Myocyte (in vitro differentiated cells): ENCODE measurements around the gene OR4K17. TPM values are rescaled to one million over a fixed set of nuclear protein-coding genes. Genes with fewer than 3 reads are reported as not detected.
"Not testable (repeated sequence)": the region's sequence is repeated elsewhere in the genome, so short reads cannot be mapped to it uniquely, and the experiment has no call there.

Experiments
- DNase-seq: peaks from one replicate; pipeline ENCODE4 v3.0.0-alpha.2; 2012; ENCODE audit warnings: low read depth
- polyA plus RNA-seq: library from polyadenylated mRNA; unstranded; fragments of >200 nt; gene quantifications from one replicate; pipeline ENCODE4 v1.2.1, GENCODE V29; 2012; ENCODE audit warnings: missing spikeins
- total RNA-seq: library from RNA; depleted of rRNA; stranded (reverse); fragments of >200 nt; gene quantifications from 2 replicates; pipeline ENCODE4 v1.2.3, GENCODE V29; 2014

OR4K17 gene
- not detected in 2 replicates for total RNA-seq
- not detected for polyA plus RNA-seq

- DNase-seq = no peak
Observed at GRCh38 chr14:20110438-20110837, at the start of gene OR4K17. TSS of gene OR4K17 (plus strand) at chr14:20110739. CDS start at chr14:20117500, 6,761 bp downstream.

- DNase-seq = no peak
Observed at GRCh38 chr14:20092050-20092449, 18.5 kb upstream of the OR4K17 start.

GRCh38 chr14:20093442-20093841 lies 17.1 kb upstream of the OR4K17 start:
- DNase-seq = no peak

- not testable (repeated sequence) for DNase-seq
Observed at GRCh38 chr14:20098926-20099770, 11.4 kb upstream of the OR4K17 start.

- no peak for DNase-seq
Observed at GRCh38 chr14:20112321-20112720, 1.8 kb downstream of the OR4K17 start.

GRCh38 chr14:20116748-20117147 lies 6.2 kb downstream of the OR4K17 start:
- DNase-seq = no peak

- no peak for DNase-seq
Observed at GRCh38 chr14:20118795-20119194, 8.3 kb downstream of the OR4K17 start.

- DNase-seq = no peak
Observed at GRCh38 chr14:20138520-20138919, 28.0 kb downstream of the OR4K17 start, which contains the start of gene OR4N5. TSS of gene OR4N5 (plus strand) at chr14:20138820. CDS start at chr14:20143736, 4,916 bp downstream.

GRCh38 chr14:20143911-20144310 lies 33.4 kb downstream of the OR4K17 start:
- DNase-seq = no peak

GRCh38 chr14:20144820-20145219 lies 34.3 kb downstream of the OR4K17 start:
- no peak for DNase-seq

- DNase-seq = no peak
Observed at GRCh38 chr14:20164462-20164861, 53.9 kb downstream of the OR4K17 start.

- DNase-seq = no peak
Observed at GRCh38 chr14:20167091-20167490, 56.6 kb downstream of the OR4K17 start.

- peak; percentile 17 for DNase-seq
Observed at GRCh38 chr14:20169852-20170251, 59.3 kb downstream of the OR4K17 start.

Other genes with a start within 250 kb of the OR4K17 start
- not detected in 2 replicates for gene OR4K2, start 235.6 kb upstream of the OR4K17 start, total RNA-seq
- not detected in 2 replicates for gene OR4K5, start 190.1 kb upstream of the OR4K17 start, total RNA-seq
- not detected in 2 replicates for gene OR4K1, start 179.8 kb upstream of the OR4K17 start, total RNA-seq
- not detected in 2 replicates for gene OR4K15, start 135.1 kb upstream of the OR4K17 start, total RNA-seq
- gene OR4Q2, start 108.6 kb upstream of the OR4K17 start, total RNA-seq = not detected in 2 replicates
- not detected in 2 replicates for gene OR4K14, start 91.4 kb upstream of the OR4K17 start, total RNA-seq
- not detected in 2 replicates for gene OR4K13, start 74.7 kb upstream of the OR4K17 start, total RNA-seq
- not detected in 2 replicates for gene OR4L1, start 50.7 kb upstream of the OR4K17 start, total RNA-seq
- gene OR4N5, start 28.1 kb downstream of the OR4K17 start, total RNA-seq = not detected in 2 replicates
- gene OR11G2, start 80.2 kb downstream of the OR4K17 start, total RNA-seq = not detected in 2 replicates
- not detected in 2 replicates for gene OR11H6, start 113.0 kb downstream of the OR4K17 start, total RNA-seq
- not detected in 2 replicates for gene OR11H7, start 118.2 kb downstream of the OR4K17 start, total RNA-seq
- not detected in 2 replicates for gene OR11H4, start 128.5 kb downstream of the OR4K17 start, total RNA-seq
- 9.6 and 11.3 TPM in 2 replicates for gene TTC5, start 195.2 kb downstream of the OR4K17 start, total RNA-seq
- 39.9 and 50.2 TPM in 2 replicates for gene CCNB1IP1, start 222.5 kb downstream of the OR4K17 start, total RNA-seq
- gene PARP2, start 232.9 kb downstream of the OR4K17 start, total RNA-seq = 17.2 and 21.1 TPM in 2 replicates